GM20431 (cell line): Measurements from ENCODE around the gene CCZ1B.
"Not testable (repeated sequence)": the region's sequence is repeated elsewhere in the genome, so short reads cannot be mapped to it uniquely, and the experiment has no call there.

ENCODE experiments used
- in situ Hi-C: fragments of 300-500 bp; cut with MseI, MboI; formaldehyde crosslinking; loops from one replicate; pipeline ENCODE4 v1.15.0; 2020; ENCODE audit warnings: low sequenced_read_pairs; ENCODE audit not compliant: unreplicated experiment

Gene CCZ1B

DNA sequence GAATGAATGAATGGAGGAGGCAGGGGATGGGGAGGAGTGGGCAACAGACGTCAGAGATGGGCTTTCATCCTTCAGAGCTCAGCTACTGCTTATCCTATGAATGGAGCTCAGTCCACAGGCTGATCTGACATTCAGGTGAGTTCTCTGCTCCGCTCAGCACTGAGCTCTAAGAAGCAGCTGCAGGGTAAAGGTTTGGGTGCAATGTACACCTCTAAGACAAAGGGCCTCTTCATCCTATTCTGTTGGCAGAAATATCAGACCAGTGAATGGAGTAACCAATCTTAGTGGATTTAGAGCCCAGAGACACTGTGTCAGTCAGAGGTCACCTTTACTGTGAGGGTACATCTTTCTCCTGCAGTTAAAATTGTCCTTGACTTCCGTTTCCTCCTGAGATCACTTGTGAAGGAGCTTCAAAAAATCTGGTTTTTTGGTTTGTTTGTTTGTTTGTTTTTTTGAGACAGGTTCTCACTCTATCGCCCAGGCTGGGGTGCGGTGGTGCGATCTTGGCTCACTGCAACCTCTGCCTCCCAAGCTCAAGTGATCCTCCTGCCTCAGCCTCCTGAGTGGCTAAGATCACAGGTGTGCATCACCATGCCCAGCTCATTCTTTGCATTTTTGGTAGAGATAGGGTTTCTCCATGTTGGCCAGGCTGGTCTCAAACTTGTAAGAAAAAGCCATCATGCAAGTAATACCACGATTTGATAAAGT is 5.1 kb upstream of the CCZ1B start:
- in situ Hi-C loops, result no loop called here

DNA sequence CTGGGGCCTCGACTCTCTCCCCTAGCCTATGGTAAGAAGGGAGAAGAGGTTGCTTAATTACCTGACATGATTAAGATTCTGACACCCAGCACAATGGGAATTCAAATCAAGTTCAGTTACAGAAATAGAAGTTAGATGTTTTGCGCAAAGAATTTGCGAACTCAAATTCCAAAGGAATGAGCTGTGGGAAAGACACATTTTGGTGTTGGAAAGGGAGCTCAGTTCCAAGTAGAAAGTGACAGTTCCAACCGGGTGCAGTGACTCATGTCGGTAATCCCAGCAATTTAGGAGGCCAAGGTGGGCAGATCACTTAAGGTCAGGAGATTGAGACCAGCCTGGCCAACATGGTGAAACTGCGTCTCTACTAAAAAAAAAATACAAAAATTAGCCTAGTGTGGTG is 4.0 kb upstream of the CCZ1B start:
- in situ Hi-C loops, result not testable (repeated sequence)

DNA sequence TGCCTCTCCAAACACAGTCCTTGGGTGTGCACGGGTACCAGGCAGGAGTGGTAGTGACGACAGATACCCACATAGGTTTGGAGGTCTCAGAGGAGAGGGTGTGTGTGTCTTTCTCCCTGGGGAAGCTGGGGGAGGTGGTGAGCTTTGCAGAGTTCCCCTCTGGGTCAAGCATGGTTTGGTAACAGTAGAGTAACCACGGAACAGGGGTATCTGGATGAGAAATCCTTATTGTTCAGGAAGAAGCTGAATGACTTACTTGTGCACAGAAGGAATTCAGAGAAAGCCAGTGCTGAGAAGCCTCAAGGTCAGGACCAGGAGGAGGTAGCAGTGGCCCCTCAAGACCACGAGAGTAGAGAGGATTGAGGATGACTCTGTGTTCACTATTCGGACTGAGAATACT is 3.5 kb upstream of the CCZ1B start:
- in situ Hi-C loops, result not testable (repeated sequence)

DNA sequence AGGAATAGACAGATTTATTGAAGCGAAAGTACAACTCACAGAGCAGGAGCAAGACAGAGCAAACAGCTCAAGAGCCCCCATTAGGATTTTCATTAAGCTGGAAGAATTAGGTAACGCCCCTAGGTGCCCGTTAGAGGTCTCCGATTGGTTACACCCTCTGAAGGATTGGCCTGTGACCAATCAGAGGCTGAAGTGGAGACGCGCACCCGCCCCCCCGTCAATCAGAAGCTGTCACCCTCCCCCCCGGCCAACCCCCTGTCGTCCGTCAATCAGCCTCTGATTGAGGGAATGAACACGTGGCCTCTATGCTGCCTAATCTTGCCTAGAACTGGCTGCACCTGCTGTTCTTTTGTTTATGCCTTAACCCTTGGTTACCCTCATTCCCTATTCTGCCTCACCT is 1.1 kb upstream of the CCZ1B start:
- in situ Hi-C loops, result not testable (repeated sequence)

DNA sequence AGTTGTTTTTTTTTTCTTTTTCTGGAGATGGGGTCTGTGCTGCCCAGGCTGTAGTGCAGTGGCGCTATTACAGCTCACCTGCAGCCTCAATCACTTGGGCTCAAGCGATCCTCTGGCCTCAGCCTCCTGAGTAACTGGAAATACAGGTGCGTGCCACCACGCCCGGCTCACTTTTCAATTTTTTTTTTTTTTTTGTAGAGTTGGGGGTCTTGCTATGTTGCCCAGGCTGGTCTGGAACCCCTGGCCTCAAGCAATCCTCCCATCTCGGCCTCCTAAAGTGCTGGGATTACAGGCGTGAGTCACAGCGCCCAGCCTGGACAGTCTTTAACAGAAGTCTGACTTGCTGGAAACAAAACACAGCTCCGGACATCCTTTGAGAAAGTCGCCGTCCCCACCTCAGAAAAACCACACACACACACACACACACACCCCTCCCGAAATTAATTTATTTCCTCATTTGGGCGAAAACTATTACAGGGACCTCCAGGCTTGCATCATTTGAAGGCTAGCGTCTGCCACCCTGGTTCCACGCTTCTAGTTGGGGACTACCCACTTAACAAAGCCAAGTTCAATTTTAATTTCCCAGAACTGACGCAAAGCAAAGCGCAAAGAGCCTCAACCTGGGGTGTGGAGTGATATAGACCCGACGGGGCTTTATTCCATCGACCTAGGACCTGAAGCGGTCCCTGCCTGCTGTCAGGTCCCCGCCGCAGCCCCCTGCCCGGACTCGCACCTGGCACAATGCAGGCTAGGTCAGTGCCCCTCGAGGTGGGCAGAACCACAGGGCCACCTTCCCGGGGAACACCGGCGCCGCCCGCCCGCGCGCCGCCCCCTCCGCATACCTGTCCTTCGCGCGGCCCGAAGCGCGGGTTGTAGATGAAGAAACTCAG is 594 bp downstream of the CCZ1B start:
- in situ Hi-C loops, result not testable (repeated sequence)

DNA sequence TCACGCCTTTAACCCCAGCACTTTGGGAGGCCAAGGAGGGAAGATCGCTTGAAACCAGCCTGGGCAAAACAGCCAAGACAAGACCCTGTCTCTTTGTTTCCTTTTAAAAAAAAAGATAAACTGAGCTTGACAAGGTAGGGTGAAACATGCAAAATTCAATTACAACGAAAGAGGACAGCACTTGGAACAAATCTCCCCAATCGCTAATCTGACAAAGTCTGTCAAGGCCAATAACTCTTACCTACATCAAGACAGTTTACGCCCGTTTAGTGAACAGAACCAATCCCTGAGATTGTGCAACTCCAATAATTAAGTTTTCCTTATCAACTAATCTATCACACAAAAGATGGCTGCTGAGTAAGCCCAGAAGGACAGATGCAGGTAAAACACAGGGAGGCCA is 4.5 kb downstream of the CCZ1B start:
- in situ Hi-C loops, result not testable (repeated sequence)

DNA sequence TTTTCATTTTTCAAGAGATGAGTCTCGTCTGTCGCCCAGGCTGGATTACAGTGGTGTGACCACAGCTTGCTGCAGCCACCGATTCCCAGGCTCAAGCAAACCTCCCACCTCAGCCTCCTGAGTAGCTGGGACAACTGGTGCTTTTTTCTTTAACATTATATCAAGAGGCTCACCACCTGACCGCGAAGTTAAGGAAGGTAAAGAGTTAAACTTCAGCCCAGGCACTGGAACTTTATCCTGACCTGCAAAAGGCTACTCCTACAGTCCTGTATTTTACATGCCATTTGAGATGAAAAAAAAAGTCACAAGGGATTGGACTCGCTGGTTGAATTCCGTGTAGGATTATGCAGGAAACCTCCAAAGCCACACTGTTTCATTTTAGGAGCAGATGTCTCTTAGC is 10.6 kb downstream of the CCZ1B start:
- in situ Hi-C loops, result not testable (repeated sequence)

DNA sequence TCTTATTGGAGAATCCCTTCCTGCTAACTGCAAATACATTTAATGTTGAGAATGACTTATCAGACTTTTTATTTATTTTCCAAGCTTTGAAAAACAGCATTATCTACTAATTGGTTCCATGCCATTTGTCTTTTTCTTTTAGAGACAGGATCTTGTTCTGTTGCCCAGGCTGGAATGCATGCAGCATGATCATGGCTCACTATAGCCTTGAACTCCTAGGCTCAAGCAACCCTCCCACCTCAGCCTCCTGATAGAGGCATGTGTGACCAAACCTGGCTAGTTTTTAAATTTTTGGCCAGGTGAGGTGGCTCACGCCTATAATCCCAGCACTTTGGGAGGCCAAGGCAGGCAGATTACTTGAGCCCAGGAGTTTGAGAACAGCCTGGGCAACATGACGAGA is 13.1 kb downstream of the CCZ1B start:
- in situ Hi-C loops, result not testable (repeated sequence)

DNA sequence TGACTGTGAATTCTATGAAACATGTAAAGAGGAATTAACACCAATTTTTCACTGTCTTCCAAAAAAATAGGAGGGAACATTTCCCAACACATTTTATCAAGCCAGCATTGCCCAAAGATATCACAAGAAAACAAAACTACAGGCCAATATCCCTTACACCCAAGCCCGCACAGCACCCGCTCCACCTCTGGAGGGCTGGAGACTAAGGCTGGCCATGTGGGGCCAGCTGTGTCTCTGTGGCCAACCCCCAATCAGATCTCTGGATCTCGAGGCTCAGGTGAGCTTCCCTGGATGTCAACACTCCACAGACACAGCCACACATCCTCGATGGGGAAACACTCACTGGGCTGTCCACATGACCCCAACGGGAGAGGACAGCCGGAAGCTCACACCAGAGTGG is 18.1 kb downstream of the CCZ1B start:
- in situ Hi-C loops, result not testable (repeated sequence)

DNA sequence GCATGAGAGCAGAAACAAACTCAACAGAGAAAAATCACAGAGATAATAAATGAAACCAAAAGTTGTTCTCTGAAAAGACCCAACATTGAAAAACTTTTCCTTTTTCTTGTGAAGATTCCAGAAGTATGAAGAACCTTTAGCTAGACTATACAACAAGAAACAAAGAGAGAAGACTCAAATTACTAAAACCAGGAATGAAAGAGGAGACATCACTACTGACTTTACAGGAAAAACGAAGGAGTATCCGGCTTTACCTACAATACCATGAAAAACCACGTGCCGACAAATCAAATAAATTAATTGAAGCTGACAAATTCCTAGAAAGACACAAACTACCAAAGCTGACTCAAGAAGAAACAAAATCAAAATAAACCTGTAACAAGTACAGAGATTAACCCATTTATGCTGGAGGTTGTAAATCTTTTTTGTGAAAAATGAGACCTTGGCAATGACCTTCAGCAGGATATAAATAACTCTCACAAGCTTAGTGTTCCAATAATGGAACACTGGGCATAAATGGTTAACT is 18.6 kb downstream of the CCZ1B start:
- in situ Hi-C loops, result not testable (repeated sequence)

DNA sequence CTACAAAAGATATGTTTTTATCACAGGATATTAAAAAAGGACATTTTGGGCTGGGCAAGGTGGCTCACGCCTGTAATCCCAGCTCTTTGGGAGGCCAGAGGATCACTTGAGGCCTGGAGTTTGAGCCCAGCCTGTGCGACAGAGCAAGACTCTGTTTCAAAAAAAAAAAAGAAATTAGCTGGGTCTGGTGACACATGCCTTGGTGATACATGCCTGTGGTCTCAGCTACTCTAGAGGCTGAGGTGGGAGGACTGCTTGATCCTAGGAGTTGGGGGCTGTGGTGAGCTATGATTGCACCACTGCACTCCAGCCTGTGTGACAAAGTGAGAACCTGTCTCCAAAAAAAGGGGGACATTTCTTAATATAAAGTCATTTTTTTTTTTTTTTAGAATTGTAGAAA is 25.7 kb downstream of the CCZ1B start:
- in situ Hi-C loops, result not testable (repeated sequence)

DNA sequence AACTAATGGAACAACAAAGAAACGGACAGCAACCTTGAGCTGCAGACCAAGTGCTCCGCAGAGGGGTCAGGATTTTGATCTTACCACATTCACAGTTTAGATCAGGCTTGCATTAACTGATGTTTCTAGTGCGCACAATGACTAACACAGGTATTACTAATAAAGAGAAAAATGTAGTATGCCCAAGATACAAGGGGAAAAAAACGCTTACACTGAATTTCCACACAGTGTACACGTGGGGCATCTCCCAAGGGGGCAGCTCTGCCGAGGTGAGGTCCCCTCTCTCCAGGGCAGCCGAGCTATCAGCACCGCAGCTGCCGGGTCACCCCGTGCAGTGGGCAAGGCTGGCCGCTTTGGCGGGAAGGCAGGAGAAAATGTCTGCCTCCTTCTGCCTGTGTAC is 26.2 kb downstream of the CCZ1B start:
- in situ Hi-C loops, result not testable (repeated sequence)

DNA sequence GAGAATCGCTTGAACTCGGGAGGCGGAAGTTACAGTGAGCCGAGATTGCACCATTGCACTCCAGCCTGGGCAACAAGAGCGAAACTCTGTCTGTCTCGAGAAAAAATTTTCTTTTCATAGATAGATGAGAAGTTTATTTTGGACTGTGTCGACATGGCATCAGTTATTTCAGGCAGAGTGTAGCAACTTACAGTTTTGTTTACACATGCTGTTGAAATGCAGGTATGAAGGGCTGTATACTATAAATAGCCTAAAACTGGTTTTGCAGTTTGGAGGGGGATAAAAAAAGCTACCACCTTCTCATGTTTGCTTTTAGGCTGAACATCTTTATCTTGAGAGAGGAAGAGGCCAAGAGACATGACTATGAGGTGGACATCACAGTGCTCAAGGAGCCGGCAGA is 28.0 kb downstream of the CCZ1B start:
- in situ Hi-C loops, result not testable (repeated sequence)

DNA sequence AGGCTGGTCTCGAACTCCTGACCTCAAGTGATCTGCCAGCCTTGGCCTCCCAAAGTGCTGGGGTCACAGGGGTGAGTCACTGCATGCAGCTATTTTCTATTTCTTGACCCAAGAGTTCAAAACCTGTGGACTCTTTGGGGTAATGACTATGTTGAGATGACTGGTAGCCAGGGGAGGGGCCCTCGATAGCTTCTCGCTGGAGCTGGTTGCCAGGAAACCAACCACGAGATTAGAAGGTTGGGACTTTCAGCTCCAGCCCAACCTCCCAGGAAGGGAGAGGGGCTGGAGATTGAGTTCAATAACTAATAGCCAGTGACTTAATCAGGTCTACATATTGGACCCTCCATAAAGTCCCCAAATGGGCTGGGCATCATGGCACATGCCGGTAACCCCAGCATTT is 28.9 kb downstream of the CCZ1B start:
- in situ Hi-C loops, result not testable (repeated sequence)

DNA sequence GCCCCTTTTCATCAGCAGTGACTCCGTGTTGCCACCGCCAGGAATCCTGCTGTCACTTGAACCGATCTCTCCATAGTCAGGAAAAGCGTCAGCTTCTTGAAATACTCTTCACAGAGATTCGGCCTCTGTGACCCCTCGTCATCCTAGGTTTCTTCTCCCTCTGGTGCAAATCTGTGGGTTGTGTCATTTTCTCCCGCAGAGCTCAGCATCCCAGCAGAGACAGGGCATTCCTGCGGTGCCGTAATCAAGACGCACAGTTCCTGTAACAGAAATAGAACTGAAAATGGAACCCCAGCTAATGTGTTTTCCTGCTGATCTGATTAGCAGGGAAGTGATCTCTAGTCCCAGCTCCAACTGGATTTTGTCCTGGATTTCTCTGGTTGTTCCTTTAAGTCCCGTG is 31.8 kb downstream of the CCZ1B start:
- in situ Hi-C loops, result not testable (repeated sequence)

DNA sequence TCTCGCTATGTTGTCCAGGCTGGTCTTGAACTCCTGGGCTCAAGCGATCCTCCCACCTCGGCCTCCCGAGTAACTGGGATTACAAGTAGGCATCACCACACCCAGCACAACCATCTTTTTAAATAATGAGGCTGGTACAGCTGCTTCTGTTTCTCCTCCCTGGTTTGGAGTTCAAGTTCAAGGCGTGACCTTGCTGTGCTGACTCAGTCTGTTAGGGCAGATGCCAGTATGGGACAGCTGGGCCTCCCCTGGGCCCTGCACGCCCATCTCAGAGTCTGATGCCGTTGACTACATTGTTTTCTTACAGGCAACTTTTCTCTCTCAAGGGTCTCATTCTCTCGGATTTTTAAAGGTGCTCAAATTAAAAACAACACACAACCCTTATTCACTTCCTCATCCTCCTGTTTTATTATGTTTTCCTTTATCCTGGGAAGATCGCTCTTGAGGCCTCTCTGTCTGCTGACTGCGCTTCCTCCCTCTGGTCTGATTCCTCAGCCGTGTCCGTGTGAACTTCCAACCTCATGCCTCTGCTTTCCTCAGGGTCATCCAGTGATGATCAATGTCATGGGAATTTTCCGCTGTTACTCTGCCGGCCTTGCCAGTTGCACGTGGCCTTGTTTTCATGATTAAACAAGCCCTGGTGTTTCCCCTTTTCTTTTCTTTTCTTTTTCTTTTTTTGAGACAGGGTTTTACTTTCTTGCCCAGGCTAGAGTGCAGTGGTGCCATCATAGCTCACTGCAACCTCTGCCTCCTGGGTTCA is 33.8 kb downstream of the CCZ1B start:
- in situ Hi-C loops, result not testable (repeated sequence)

DNA sequence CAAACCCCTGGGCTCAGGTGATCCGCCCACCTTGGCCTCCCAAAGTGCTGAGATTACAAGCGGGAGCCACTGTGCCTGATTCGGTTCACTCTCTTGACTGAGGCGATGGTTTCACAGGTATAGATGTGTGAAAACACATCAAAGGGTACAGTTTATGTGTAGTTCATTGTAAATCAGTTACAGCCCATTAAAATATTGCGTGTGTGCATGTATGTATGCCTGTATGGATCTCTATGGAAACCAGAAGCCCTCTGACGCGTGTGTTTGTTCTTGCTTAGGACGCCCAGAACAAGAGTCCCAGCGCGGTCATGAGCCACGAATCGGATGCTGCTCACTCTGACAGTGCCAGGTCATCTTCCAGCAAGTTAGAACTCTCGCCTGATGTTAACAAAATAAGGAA is 36.7 kb downstream of the CCZ1B start:
- in situ Hi-C loops, result not testable (repeated sequence)

DNA sequence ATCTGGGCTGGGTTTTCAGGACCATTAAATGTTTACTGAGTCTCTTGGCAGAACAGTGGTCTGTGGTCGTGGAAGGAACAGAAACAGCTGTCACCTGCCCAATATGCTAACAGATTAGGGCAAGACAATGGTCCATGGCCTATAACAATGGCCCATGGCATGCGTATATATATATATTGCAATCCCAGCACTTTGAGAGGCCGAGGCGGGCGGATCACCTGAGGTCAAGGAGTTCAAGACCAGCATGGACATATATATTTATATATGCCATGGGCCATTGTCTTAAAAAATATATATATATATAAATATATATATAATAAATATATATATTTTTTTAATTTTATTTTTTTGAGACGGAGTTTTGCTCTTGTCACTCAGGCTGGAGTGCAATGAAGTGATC is 44.5 kb downstream of the CCZ1B start:
- in situ Hi-C loops, result not testable (repeated sequence)

DNA sequence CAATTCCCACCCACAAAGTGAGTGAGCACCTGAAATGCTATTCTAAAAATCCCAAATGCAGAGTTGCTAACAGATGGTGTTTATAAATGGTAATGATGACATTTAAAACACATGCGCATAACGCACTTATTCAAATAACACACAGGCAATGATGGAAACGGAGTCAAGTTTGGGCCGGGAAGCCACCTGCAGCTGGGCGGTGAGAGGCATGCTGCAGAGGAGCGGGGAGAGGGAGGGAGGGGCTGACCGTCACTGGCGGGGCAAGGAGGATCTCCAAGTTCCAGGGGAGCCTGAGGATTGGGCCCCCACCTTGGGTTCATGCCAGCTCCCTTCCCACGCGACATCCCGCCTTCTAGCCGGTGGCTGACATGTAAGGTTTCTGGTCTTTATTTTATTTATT is 64.9 kb downstream of the CCZ1B start:
- in situ Hi-C loops, result not testable (repeated sequence)

DNA sequence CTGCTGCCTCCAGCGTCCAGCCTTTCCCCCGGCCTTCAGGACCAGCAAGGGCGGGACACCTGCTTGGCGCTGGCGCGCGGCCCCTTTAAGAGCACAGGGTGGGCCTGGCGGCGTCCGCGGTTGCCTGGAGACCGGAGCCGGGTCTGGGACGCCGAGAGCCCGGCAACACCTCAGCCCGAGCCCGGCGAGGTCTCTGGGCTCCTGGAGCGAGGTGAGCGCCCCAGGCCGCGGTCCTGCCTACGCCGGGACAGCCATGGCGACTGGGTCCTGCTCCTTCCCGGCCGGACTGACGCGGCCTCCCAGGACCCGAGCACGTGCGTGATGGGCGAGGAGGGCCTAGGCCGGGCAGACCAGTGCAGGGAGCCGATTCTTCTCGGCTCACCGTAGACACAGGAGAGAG is 72.1 kb downstream of the CCZ1B start, which contains the start of gene RSPH10B2:
Gene RSPH10B2 (plus strand): TSS at position 140 of the 400 bp plus-strand sequence. CDS start 3,575 bp downstream, outside the sequence.
- in situ Hi-C loops, result not testable (repeated sequence)
